SK-N-SH treated with all-trans-retinoic acid at 6 μM for 48 hours (cell line): ENCODE results near the gene TNFRSF13B.
"Not testable (repeated sequence)": the region's sequence is repeated elsewhere in the genome, so short reads cannot be mapped to it uniquely, and the experiment has no call there.

Experiments used
- ARNTL ChIP-seq: fragments of 450-650 bp; formaldehyde crosslinking; IDR thresholded peaks from 2 replicates; pipeline ENCODE4 v1.5.0; 2020; ENCODE audit warnings: low read depth, mild to moderate bottlenecking, moderate library complexity, borderline replicate concordance
- BACH2 ChIP-seq: fragments of 250-450 bp; sonication (Bioruptor Pico); IDR thresholded peaks from 2 replicates; pipeline ENCODE4 v1.9.0; 2021; ENCODE audit warnings: mild to moderate bottlenecking, borderline replicate concordance
- CREB5 ChIP-seq: fragments of 250-450 bp; sonication (Bioruptor Pico); IDR thresholded peaks from 2 replicates; pipeline ENCODE4 v1.5.1; 2020; ENCODE audit warnings: low read depth, mild to moderate bottlenecking, moderate library complexity
- GLIS3 ChIP-seq: fragments of 250-450 bp; sonication (Bioruptor Pico); IDR thresholded peaks from 2 replicates; pipeline ENCODE4 v1.5.0; 2020; ENCODE audit warnings: mild to moderate bottlenecking, moderate library complexity
- OSR1 ChIP-seq: fragments of 250-450 bp; sonication (Bioruptor Pico); IDR thresholded peaks from 2 replicates; pipeline ENCODE4 v1.8.0; 2022; ENCODE audit warnings: moderate library complexity, mild to moderate bottlenecking, inconsistent platforms
- RARB ChIP-seq: fragments of 250-450 bp; sonication (Bioruptor Pico); IDR thresholded peaks from 2 replicates; pipeline ENCODE4 v1.8.0; 2021; ENCODE audit warnings: mild to moderate bottlenecking, moderate library complexity
- TCF4 ChIP-seq: fragments of 250-450 bp; sonication (Bioruptor Pico); IDR thresholded peaks from 2 replicates; pipeline ENCODE4 v1.8.0; 2021; ENCODE audit warnings: mild to moderate bottlenecking, moderate library complexity, borderline replicate concordance
- ZFP3 ChIP-seq: fragments of 250-450 bp; sonication (Bioruptor Pico); IDR thresholded peaks from 2 replicates; pipeline ENCODE4 v1.5.0; 2020; ENCODE audit warnings: mild to moderate bottlenecking, moderate library complexity
- ZFP30 ChIP-seq: fragments of 450-650 bp; formaldehyde crosslinking; IDR thresholded peaks from 2 replicates; pipeline ENCODE4 v1.5.0; 2022; ENCODE audit warnings: mild to moderate bottlenecking, moderate library complexity
- ZNF8 ChIP-seq: fragments of 450-650 bp; formaldehyde crosslinking; IDR thresholded peaks from 2 replicates; pipeline ENCODE4 v1.5.0; 2020; ENCODE audit warnings: mild to moderate bottlenecking, moderate library complexity
- TF ChIP-seq, protein P1 (sequence below): fragments of 250-450 bp; sonication (Bioruptor Pico); IDR thresholded peaks from 2 replicates; pipeline ENCODE4 v1.8.0; 2020; ENCODE audit warnings: mild to moderate bottlenecking, moderate library complexity, borderline replicate concordance

- TF ChIP-seq, protein P1, sequence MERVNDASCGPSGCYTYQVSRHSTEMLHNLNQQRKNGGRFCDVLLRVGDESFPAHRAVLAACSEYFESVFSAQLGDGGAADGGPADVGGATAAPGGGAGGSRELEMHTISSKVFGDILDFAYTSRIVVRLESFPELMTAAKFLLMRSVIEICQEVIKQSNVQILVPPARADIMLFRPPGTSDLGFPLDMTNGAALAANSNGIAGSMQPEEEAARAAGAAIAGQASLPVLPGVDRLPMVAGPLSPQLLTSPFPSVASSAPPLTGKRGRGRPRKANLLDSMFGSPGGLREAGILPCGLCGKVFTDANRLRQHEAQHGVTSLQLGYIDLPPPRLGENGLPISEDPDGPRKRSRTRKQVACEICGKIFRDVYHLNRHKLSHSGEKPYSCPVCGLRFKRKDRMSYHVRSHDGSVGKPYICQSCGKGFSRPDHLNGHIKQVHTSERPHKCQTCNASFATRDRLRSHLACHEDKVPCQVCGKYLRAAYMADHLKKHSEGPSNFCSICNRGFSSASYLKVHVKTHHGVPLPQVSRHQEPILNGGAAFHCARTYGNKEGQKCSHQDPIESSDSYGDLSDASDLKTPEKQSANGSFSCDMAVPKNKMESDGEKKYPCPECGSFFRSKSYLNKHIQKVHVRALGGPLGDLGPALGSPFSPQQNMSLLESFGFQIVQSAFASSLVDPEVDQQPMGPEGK, result not testable (repeated sequence)
- TF ChIP-seq ZFP3 (CRISPR knock-in tag); ZFP30 (CRISPR knock-in tag); OSR1 (CRISPR knock-in tag); TCF4 (CRISPR knock-in tag); ARNTL (CRISPR knock-in tag); RARB (CRISPR knock-in tag); ZNF8 (CRISPR knock-in tag); CREB5 (CRISPR knock-in tag); GLIS3; BACH2 (CRISPR knock-in tag): not testable (repeated sequence)
Measured at GRCh38 chr17:16892876-16893454, 79.0 kb downstream of the TNFRSF13B start.
